ENCODE data around the gene TMEM131L.

DNA sequence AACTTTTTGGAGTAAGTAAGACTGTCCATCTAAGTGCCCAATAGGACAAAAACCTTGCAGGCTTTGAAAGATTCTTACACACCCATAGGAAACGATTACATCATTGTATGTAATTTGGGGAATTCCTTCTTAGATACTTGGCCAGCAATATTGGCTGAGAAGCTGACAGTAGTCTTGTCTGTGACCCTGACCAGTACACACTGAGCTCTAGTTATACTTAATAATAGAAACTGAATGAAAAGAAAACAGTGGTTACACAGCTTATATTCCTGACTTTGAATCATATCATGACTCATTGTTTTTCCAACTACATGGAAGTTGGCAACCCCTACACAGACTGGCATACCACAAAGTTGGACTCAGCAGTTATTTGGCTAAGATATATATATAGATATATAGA, 210.8 kb downstream of the TMEM131L start:
- TF ChIP-seq GABPA (IDR thresholded peaks at IDR 0.05 in 1 of 2, conservative IDR thresholded peaks at IDR 0.05 in 1 of 2) (no peak), SP1 (IDR thresholded peaks at IDR 0.05) (no peak), TAF1 (conservative IDR thresholded peaks at IDR 0.05) (no peak), RAD21 (IDR thresholded peaks at IDR 0.05) (no peak), ATF3 (IDR thresholded peaks at IDR 0.05) (no peak), HNF4G (IDR thresholded peaks at IDR 0.05) (no peak), EGR1 (IDR thresholded peaks at IDR 0.05; ENCODE audit: low read depth in 2 of 2) (no peak), JUND (IDR thresholded peaks at IDR 0.05) (no peak), RXRA (IDR thresholded peaks at IDR 0.05) (no peak), FOXA2 (IDR thresholded peaks at IDR 0.05) (no peak)
- TF ChIP-seq, protein P1, sequence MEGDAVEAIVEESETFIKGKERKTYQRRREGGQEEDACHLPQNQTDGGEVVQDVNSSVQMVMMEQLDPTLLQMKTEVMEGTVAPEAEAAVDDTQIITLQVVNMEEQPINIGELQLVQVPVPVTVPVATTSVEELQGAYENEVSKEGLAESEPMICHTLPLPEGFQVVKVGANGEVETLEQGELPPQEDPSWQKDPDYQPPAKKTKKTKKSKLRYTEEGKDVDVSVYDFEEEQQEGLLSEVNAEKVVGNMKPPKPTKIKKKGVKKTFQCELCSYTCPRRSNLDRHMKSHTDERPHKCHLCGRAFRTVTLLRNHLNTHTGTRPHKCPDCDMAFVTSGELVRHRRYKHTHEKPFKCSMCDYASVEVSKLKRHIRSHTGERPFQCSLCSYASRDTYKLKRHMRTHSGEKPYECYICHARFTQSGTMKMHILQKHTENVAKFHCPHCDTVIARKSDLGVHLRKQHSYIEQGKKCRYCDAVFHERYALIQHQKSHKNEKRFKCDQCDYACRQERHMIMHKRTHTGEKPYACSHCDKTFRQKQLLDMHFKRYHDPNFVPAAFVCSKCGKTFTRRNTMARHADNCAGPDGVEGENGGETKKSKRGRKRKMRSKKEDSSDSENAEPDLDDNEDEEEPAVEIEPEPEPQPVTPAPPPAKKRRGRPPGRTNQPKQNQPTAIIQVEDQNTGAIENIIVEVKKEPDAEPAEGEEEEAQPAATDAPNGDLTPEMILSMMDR (IDR thresholded peaks at IDR 0.05; ENCODE audit: low read depth, low read length, missing input control) = no peak
- TF ChIP-seq, protein P2, sequence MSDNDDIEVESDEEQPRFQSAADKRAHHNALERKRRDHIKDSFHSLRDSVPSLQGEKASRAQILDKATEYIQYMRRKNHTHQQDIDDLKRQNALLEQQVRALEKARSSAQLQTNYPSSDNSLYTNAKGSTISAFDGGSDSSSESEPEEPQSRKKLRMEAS (IDR thresholded peaks at IDR 0.05) = no peak
- TF ChIP-seq, protein P3, sequence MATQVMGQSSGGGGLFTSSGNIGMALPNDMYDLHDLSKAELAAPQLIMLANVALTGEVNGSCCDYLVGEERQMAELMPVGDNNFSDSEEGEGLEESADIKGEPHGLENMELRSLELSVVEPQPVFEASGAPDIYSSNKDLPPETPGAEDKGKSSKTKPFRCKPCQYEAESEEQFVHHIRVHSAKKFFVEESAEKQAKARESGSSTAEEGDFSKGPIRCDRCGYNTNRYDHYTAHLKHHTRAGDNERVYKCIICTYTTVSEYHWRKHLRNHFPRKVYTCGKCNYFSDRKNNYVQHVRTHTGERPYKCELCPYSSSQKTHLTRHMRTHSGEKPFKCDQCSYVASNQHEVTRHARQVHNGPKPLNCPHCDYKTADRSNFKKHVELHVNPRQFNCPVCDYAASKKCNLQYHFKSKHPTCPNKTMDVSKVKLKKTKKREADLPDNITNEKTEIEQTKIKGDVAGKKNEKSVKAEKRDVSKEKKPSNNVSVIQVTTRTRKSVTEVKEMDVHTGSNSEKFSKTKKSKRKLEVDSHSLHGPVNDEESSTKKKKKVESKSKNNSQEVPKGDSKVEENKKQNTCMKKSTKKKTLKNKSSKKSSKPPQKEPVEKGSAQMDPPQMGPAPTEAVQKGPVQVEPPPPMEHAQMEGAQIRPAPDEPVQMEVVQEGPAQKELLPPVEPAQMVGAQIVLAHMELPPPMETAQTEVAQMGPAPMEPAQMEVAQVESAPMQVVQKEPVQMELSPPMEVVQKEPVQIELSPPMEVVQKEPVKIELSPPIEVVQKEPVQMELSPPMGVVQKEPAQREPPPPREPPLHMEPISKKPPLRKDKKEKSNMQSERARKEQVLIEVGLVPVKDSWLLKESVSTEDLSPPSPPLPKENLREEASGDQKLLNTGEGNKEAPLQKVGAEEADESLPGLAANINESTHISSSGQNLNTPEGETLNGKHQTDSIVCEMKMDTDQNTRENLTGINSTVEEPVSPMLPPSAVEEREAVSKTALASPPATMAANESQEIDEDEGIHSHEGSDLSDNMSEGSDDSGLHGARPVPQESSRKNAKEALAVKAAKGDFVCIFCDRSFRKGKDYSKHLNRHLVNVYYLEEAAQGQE (IDR thresholded peaks at IDR 0.05) = no peak
